ENCODE data around the gene NDUFS7.

DNA sequence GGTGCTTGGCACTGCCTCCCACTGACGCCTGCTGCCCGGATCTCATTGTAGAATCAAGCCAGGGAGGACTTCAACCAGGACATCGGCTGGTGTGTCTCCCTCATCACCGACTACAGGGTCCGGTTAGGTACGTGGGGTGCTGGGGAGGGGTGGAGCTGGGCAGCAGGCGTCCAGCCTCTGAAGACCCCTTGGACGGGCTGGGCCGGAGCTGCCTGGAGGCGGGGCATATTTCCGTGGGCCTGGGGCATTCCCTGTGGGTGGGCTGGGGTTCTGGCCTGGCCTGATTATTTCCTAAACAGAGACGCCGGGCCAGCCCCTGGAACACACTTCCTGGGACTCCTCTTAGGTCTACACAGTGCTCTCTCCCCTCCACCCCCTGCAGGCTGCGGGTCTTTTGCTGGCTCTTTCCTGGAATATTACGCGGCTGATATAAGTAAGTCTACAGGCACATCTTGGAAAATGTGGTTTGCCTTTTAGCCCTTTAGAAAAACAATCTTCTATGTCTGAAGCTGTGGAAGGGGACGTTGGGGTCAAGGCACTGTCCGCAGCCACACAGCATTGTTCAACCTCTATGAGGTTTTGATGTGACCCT is 14.4 kb upstream of the NDUFS7 start:
- TF ChIP-seq, protein P1, sequence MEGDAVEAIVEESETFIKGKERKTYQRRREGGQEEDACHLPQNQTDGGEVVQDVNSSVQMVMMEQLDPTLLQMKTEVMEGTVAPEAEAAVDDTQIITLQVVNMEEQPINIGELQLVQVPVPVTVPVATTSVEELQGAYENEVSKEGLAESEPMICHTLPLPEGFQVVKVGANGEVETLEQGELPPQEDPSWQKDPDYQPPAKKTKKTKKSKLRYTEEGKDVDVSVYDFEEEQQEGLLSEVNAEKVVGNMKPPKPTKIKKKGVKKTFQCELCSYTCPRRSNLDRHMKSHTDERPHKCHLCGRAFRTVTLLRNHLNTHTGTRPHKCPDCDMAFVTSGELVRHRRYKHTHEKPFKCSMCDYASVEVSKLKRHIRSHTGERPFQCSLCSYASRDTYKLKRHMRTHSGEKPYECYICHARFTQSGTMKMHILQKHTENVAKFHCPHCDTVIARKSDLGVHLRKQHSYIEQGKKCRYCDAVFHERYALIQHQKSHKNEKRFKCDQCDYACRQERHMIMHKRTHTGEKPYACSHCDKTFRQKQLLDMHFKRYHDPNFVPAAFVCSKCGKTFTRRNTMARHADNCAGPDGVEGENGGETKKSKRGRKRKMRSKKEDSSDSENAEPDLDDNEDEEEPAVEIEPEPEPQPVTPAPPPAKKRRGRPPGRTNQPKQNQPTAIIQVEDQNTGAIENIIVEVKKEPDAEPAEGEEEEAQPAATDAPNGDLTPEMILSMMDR (IDR thresholded peaks at IDR 0.05; ENCODE audit: extremely low read depth in 1 of 2, insufficient read depth in 1 of 2, low read depth in 1 of 2, low read length in 2 of 2), result no peak
- TF ChIP-seq, protein P2, sequence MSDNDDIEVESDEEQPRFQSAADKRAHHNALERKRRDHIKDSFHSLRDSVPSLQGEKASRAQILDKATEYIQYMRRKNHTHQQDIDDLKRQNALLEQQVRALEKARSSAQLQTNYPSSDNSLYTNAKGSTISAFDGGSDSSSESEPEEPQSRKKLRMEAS (IDR thresholded peaks at IDR 0.05; ENCODE audit: insufficient read depth, insufficient read length), result no peak
- TF ChIP-seq EZH2 (IDR thresholded peaks at IDR 0.05; ENCODE audit: borderline replicate concordance, low read depth, low read length, severe bottlenecking) (no peak), POLR2AphosphoS5 (IDR thresholded peaks at IDR 0.05; ENCODE audit: insufficient read depth, low read depth, low read length) (no peak), JUN (IDR thresholded peaks at IDR 0.05; ENCODE audit: borderline replicate concordance, insufficient read depth, insufficient read length, low read depth) (no peak), POLR2A (IDR thresholded peaks at IDR 0.05; ENCODE audit: low read depth, low read length) (no peak)
